Measurements from ENCODE around the gene ZNF311.

ZNF311 gene

GRCh38 chr6:29005183-29005885 lies at the start of gene ZNF311:
ZNF311 (minus strand) TSS chr6:29005315; CDS start chr6:29003954, 1,361 bp downstream.
- intact Hi-C loops (cut with DNase I), result no loop called here
- DNase-seq, result peak in 1 of 10 donors; percentile 71

GRCh38 chr6:29051680-29052079 lies 46.6 kb upstream of the ZNF311 start:
- DNase-seq, result no peak
- intact Hi-C loops (cut with DNase I), result no loop called here

- intact Hi-C loops (cut with DNase I), result no loop called here
- no peak for DNase-seq
Measured at GRCh38 chr6:29045075-29045474, 40.0 kb upstream of the ZNF311 start, which contains the start of gene OR2W1. OR2W1 (minus strand) TSS chr6:29045175; CDS start chr6:29045175, 0 bp downstream.

- DNase-seq, result peak in 3 of 10 donors; percentile 59 to 67 (median 60)
- intact Hi-C loops (cut with DNase I), result no loop called here
Measured at GRCh38 chr6:29035951-29036350, 30.8 kb upstream of the ZNF311 start.

GRCh38 chr6:29028821-29029220 lies 23.7 kb upstream of the ZNF311 start:
- DNase-seq, result peak in 1 of 10 donors; percentile 66
- intact Hi-C loops (cut with DNase I), result no loop called here

- intact Hi-C loops (cut with DNase I), result no loop called here
- no peak for DNase-seq
Measured at GRCh38 chr6:29025927-29026585, 20.9 kb upstream of the ZNF311 start.

- intact Hi-C loops (cut with DNase I), result no loop called here
- DNase-seq, result no peak
Measured at GRCh38 chr6:29021434-29021833, 16.3 kb upstream of the ZNF311 start.

- intact Hi-C loops (cut with DNase I), result loop anchor here (5.0 kb wide), 1 partner anchor 37 kb away; no protein-coding TSS in a partner anchor
- DNase-seq, result no peak
Measured at GRCh38 chr6:29019629-29020028, 14.5 kb upstream of the ZNF311 start.

GRCh38 chr6:29017428-29017802 lies 12.3 kb upstream of the ZNF311 start:
- DNase-seq, result no peak
- intact Hi-C loops (cut with DNase I), result loop anchor here (1.0 to 5.0 kb wide), 3 partner anchors 35 to 331 kb away; no protein-coding TSS in a partner anchor

- intact Hi-C loops (cut with DNase I), result loop anchor here (1.0 to 5.0 kb wide), 3 partner anchors 34 to 330 kb away; no protein-coding TSS in a partner anchor
- DNase-seq, result peak; percentile 39 to 93 (median 77)
Measured at GRCh38 chr6:29016559-29017427, 11.7 kb upstream of the ZNF311 start.

GRCh38 chr6:29014729-29015608 lies 9.9 kb upstream of the ZNF311 start:
- intact Hi-C loops (cut with DNase I), result loop anchor here (5.0 kb wide), 1 partner anchor 33 kb away; no protein-coding TSS in a partner anchor
- DNase-seq, result peak in 2 of 10 donors; percentile 77 to 81

GRCh38 chr6:29011276-29011734 lies 6.2 kb upstream of the ZNF311 start:
- intact Hi-C loops (cut with DNase I), result no loop called here
- peak in 4 of 10 donors; percentile 18 to 86 (median 50) for DNase-seq

GRCh38 chr6:29009358-29009757 lies 4.2 kb upstream of the ZNF311 start:
- DNase-seq, result no peak
- intact Hi-C loops (cut with DNase I), result no loop called here

GRCh38 chr6:29008089-29008488 lies 3.0 kb upstream of the ZNF311 start:
- DNase-seq, result no peak
- intact Hi-C loops (cut with DNase I), result no loop called here

- intact Hi-C loops (cut with DNase I), result no loop called here
- DNase-seq, result no peak
Measured at GRCh38 chr6:28996844-28997510, 8.1 kb downstream of the ZNF311 start.

- intact Hi-C loops (cut with DNase I), result no loop called here
- DNase-seq, result no peak
Measured at GRCh38 chr6:28995093-28995650, 9.9 kb downstream of the ZNF311 start.

- peak in 3 of 10 donors; percentile 69 to 83 (median 79) for DNase-seq
- intact Hi-C loops (cut with DNase I), result no loop called here
Measured at GRCh38 chr6:28988536-28989311, 16.4 kb downstream of the ZNF311 start.
